ENCODE measurements around the gene TNFRSF9. TPM values are rescaled to one million over a fixed set of nuclear protein-coding genes. Genes with fewer than 3 reads are reported as not detected.

Gene TNFRSF9
- not detected in 2 replicates for total RNA-seq (2014; rRNA removed; shearing (Covaris generic); ENCODE audit: low replicate concordance)

DNA sequence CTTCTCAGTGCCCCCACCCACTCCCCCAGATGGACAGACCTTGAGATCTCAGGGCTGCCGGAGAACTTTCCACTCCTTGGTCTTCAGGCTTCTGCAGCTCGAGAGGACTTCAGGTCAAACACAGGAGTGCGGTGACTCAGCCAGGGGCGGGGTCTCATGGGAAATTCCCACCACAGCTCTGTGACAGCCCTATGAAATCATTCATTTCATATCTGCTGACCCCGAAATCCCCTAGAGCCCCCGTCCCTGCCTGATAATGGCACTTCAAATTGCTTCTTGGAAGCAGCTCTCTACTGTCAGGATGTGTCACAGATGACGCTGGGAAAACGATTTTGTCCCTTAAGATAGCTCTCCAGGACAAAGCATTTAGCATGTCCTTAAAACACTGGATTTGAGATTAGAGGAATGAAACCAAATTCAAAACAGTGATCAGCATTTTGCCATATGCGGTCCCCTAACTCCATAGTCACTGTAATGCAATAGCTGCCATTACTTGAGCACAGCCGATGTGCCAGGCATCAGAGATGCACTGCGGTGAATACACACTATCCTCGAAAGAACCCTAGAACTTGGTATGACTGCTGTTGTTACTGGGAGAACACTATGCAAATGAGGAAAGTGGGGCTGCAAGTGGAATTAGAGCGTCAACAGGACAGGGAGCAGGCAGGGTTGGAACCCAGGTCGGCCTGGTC is at the start of gene TNFRSF9:
Gene TNFRSF9, minus strand, starts transcription at position 95 of the 692 bp plus-strand sequence. CDS start 845 bp downstream, outside the sequence.
- peak; percentile 53 for DNase-seq
- Histone ChIP-seq H3K9me3 (no peaks in the 10 kb centered on the region), H3K36me3 (no peaks in the 10 kb centered on the region), H3K4me3 (no peak within 1 kb of the TSS), H3K27me3 (peaks cover 5% of the 10 kb centered on the region; the same call in 1 of the 2 replicates)

DNA sequence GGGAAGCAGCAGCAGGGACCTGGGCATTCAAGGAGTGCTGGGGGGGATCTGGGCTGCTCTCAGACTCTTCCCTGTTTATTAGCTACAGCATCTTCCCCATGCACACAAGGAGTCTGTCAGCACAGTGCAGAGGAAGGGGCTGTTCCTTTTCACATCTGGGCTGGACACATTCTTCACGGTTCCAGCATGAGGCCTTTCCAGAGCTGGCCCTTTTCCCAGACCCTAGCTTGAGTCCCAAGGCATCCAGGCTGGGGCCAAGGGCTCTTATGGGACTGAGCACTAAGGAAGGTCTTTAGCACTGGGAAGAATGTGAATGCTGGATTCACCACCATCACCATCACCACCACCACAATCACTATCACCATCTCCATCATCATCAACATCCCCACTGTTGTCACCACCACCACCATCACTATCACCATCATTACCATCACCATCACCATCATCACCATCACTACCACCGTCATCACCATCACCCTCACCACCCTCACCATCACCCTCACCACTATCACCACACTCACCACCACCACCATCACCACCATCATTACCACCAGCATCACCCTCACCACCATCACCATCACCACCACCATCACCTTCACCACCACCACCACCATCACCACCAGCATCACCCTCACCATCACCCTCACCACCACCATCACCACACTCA is 49.3 kb upstream of the TNFRSF9 start:
- H3K36me3 ChIP-seq = peaks cover 37% of the 10 kb centered on the region

DNA sequence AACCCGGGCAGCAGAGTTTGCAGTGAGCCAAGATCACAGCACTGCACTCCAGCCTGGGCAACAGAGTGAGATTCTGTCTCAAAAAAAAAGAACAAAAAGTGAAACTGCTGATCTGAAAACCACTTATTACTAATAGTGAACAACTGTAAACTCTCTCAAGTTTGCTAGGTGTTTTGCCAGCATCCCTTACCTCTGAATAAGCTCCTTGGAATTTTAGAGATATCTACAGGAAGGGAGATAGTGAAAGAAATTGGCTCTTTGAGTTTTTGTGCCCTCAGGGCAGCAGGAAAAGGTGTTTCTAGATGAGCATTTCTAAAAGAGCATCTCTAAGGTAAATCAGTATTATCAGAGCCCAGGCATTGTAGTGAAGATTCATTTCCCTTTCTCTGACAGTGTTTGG is 47.9 kb upstream of the TNFRSF9 start:
- Histone ChIP-seq H3K36me3 (peaks cover 48% of the 10 kb centered on the region), H3K4me3 (no peak overlapping the region), H3K9me3 (no peaks in the 10 kb centered on the region), H3K27me3 (no peaks in the 10 kb centered on the region)
- DNase-seq = no peak

More for the DNA sequence above, 49.3 kb upstream of the TNFRSF9 start:
- Histone ChIP-seq H3K27me3 (no peaks in the 10 kb centered on the region), H3K4me3 (no peak overlapping the region), H3K9me3 (no peaks in the 10 kb centered on the region)
- DNase-seq = no peak

DNA sequence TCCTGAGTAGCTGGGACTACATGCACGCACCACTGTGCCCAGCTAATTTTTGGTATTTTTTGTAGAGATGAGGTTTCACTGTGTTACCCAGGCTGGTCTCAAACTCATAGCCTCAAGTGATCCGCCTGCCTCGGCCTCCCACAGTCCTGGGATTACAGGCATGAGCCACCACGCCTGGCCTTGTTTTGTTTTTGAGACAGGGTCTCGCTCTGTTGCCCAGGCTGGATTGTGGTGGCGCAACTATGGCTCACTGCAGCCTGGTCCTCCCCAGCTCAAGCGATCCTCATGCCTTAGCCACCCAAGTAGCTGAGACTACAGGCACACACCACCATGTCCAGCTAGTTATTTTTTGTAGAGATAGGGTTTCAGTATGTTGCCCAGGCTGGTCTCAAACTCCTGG is 46.9 kb upstream of the TNFRSF9 start:
- DNase-seq = no peak
- H3K27me3 ChIP-seq = no peaks in the 10 kb centered on the region

DNA sequence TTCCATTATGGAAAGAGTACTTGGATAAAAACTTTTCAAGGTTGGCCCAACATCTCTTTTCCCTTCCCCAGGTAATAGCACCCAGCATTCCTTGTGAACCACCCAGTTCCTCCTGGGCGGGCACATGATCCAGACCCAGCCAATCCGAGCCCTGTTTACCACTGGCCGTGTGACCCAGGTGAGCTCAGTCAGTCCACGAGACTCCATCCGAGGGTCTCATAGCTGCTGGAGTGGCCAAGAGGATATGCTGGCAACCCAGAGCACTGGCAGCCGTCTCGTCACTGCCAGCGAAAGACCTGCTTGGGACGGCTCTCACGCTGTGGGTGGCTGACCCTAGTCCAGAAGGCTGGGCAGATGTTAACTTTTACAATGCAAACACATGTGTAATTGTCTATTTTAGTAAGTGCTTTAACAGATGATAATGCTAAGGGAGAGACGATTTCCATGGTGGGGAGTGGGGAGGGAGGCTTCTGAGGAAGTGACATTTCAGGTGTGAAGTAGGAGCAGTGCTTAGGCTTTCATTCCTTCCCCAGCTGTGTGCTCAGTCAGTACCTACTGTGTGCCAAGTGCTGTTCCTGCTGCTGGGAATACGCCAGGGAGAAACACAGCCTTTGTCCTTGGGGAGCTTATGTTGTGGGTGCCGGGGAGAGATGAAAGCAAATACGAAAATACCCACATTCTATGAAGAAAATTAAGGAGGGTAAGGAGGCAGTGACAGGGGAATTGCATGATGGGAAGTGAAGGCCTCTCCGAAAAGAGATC is 45.4 kb upstream of the TNFRSF9 start:
- peaks cover 63% of the 10 kb centered on the region for H3K36me3 ChIP-seq
- no peak overlapping the region for H3K4me3 ChIP-seq
- no peaks in the 10 kb centered on the region for H3K27me3 ChIP-seq
- H3K9me3 ChIP-seq = no peaks in the 10 kb centered on the region
- DNase-seq = no peak

More for the DNA sequence above, 46.9 kb upstream of the TNFRSF9 start:
- no peaks in the 10 kb centered on the region for H3K9me3 ChIP-seq
- H3K4me3 ChIP-seq = no peak overlapping the region
- peaks cover 58% of the 10 kb centered on the region for H3K36me3 ChIP-seq

DNA sequence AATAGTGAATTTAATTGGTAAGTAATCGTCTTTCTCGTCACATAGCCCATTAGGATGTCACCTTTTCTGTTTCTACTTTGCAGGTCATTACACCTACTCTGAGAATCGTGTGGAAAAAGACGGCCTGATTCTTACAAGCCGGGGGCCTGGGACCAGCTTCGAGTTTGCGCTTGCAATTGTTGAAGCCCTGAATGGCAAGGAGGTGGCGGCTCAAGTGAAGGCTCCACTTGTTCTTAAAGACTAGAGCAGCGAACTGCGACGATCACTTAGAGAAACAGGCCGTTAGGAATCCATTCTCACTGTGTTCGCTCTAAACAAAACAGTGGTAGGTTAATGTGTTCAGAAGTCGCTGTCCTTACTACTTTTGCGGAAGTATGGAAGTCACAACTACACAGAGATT is 44.2 kb upstream of the TNFRSF9 start:
- H3K9me3 ChIP-seq = no peaks in the 10 kb centered on the region
- peaks cover 72% of the 10 kb centered on the region for H3K36me3 ChIP-seq
- H3K27me3 ChIP-seq = no peaks in the 10 kb centered on the region
- H3K4me3 ChIP-seq = no peak overlapping the region
- no peak for DNase-seq

DNA sequence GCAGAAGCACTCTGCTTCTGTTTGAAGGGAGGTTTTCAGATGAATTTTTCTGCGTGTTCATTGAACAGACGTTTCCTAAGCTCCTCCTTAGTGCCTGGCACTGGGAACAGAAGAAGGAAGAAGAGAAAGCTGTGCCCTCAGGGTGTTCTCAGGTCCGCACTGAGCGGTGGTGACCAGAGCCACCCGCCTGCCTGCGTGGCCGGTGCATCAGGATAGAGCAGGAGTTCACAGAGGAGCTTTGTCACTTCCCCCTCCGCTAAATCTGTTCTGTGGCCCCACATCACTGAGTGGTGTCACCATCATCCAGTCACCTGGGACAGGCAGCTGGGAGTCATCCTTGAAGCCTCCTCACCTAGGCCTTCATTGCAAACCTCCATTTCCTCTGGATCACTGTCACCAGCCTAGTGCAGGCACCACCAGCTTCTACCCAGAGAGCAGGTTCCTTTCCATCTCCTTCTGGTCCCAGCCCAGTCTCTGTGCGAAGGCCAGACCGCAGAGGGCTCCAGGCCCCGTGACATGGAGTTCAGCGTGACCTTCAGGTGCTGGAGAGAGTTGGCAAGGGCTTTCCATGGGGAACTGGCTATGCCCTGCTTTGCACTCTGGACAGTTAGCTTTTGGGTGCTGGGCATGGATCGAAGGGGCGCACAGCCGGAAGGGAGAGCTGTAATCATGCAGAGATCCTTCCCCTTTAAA is 42.6 kb upstream of the TNFRSF9 start:
- Histone ChIP-seq H3K9me3 (no peaks in the 10 kb centered on the region), H3K27me3 (no peaks in the 10 kb centered on the region), H3K36me3 (peaks cover 73% of the 10 kb centered on the region), H3K4me3 (no peak overlapping the region)
- no peak for DNase-seq

DNA sequence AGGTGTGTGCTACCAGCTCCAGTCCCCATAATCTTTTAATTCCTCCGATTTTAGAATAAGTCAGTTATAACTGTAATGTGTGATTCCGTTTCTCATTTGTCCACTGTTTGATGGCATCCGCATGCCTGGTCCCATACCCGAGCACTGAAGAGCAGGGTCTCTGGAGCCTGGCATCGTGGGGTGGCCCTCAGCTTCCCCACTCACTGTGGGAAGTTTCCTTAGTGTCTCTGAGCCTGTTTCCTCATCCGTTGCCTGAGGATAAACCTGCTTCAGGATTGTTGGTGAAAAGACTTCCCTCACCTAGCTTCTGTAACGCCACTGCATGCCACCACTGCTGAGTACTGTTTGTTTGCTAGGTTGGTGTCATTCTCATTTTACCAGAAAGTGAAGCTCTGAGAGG is 40.3 kb upstream of the TNFRSF9 start:
- DNase-seq = no peak
- Histone ChIP-seq H3K4me3 (no peak overlapping the region), H3K27me3 (no peaks in the 10 kb centered on the region), H3K9me3 (no peaks in the 10 kb centered on the region), H3K36me3 (peaks cover 73% of the 10 kb centered on the region)

DNA sequence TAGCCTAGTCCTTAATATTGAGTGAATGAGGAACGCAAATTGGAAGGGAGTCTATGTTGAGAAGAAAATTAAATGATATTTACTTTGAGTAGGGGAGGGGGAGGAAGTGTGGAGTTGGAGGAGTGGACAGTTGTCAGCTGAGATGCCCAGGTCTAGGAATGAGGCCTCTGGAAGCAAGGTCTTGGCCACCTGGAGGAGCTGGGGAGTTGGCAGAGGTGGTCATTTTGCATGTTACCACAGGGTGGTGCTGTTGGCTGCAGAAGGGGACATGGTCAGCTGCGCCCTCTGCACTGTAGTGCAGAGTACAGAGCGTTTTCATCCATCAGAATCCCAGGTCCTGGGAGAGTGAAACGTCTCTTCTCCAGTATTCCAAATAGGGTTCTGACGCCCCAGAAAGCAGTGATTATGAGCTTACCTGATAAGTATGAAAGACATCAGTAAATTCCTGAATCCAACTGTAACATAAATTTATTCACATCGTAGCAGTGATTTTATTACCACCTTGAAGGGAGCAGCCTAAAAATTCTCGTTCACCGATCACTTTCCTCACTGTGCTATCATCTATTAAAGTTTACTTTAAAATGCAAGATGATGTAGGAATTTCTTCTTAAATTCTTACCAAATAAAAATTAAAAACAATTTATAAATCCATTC is 34.7 kb upstream of the TNFRSF9 start:
- Histone ChIP-seq H3K36me3 (peaks cover 71% of the 10 kb centered on the region), H3K9me3 (no peaks in the 10 kb centered on the region), H3K27me3 (no peaks in the 10 kb centered on the region), H3K4me3 (no peak overlapping the region)
- DNase-seq = peak; percentile 63

DNA sequence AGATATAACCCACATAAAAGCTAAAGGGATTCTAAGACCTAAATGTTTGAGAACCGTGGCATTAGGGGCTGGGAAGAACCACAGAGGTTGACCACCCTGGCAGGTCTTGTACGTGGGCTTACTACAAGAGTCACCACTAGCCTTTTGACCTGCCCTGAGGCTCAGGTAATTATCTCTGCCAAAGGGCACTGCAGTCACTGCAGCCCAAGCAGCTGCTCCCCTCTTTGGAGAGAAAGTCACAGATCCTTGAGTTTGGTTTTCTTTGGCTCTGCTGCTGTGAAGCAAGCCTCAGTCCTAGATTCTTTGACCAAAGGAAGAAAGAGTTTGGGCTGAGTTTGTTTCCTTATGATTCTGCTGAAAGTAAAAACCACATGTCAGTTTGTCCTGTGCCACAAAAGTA is 32.4 kb upstream of the TNFRSF9 start:
- H3K36me3 ChIP-seq = peaks cover 76% of the 10 kb centered on the region

DNA sequence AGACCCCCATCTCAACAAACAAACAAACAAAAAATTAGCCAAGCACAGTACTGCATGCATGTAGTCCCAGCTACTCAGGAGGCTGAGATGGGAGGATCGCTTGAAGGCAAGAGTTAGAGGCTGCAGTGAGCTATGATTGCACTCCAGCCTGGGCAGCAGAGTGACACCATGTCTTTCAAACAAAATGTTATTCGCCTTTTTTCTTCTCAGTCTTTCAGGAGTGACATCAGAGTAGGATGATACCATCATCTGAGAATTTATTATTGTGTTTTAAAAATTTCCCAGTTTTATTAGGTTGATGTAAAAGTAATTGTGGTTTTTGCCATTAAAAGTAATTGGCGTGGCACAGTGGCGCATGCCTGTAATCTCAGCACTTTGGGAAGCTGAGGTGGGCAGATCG is 31.6 kb upstream of the TNFRSF9 start:
- Histone ChIP-seq H3K27me3 (no peaks in the 10 kb centered on the region), H3K9me3 (no peaks in the 10 kb centered on the region), H3K4me3 (no peak overlapping the region), H3K36me3 (peaks cover 80% of the 10 kb centered on the region)
- DNase-seq = no peak

More for the DNA sequence above, 32.4 kb upstream of the TNFRSF9 start:
- no peak overlapping the region for H3K4me3 ChIP-seq
- no peaks in the 10 kb centered on the region for H3K9me3 ChIP-seq
- no peaks in the 10 kb centered on the region for H3K27me3 ChIP-seq
- no peak for DNase-seq

DNA sequence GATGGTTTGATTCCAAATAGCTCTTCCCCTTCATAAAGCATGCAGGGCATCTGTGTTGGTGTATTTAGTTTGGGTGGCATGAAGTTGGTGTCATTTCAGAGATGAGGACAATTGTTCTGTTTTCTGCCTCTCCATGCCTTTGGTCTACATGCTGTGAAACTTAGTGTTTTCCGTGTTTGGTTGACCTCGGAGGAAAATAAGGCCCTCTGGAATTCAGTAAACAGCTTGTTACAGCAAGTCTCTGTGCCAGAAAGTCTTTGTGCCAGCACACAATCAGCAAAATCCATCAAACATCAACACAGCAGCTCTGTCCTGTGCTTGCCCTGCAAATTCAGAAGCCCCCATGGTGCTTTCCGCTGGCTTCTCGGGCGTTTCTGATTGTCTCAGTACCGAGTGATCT is 30.4 kb upstream of the TNFRSF9 start:
- DNase-seq = no peak
- Histone ChIP-seq H3K9me3 (no peaks in the 10 kb centered on the region), H3K4me3 (no peak overlapping the region), H3K36me3 (peaks cover 80% of the 10 kb centered on the region), H3K27me3 (no peaks in the 10 kb centered on the region)

DNA sequence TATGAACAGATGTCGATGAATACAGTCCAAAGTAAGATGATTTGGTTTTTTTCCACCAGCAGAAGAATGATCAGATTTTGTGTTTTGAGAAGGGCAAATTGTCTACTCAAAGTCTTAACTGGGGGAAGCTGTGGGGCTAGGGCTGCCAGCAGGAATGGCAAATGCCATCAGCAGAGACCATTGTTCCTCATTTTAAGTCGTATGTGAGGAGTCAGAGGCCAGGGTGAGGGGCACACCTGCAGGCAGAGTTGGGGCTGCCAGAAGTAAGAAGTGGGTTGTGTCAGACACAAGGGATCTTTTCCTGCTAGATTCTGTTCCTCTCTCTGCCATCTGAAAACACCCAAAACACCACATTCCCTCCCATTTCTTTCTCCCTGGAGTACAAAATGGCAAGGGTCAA is 29.6 kb upstream of the TNFRSF9 start:
- DNase-seq = no peak
- Histone ChIP-seq H3K36me3 (peaks cover 80% of the 10 kb centered on the region), H3K9me3 (no peaks in the 10 kb centered on the region), H3K27me3 (no peaks in the 10 kb centered on the region), H3K4me3 (no peak overlapping the region)

DNA sequence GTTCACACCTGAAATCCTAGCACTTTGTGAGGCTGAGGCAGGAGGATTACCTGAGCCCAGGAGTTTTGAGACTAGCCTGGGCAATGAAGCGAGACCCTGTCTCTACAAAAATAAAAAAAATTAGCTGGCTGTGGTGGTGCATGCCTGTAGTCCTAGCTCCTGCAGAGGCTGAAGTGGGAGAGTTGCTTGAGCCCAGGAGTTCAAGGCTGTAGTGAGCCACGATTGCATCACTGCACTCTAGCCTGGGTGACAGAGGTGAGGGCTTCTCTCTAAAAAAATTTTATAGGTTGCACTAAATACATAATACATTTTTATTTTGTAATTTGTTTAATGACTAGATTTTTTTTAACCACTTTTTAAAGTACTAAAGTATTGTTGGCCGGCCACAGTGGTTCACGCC is 27.0 kb upstream of the TNFRSF9 start:
- no peak overlapping the region for H3K4me3 ChIP-seq
- no peak for DNase-seq
- no peaks in the 10 kb centered on the region for H3K27me3 ChIP-seq
- peaks cover 92% of the 10 kb centered on the region for H3K36me3 ChIP-seq
- H3K9me3 ChIP-seq = no peaks in the 10 kb centered on the region

DNA sequence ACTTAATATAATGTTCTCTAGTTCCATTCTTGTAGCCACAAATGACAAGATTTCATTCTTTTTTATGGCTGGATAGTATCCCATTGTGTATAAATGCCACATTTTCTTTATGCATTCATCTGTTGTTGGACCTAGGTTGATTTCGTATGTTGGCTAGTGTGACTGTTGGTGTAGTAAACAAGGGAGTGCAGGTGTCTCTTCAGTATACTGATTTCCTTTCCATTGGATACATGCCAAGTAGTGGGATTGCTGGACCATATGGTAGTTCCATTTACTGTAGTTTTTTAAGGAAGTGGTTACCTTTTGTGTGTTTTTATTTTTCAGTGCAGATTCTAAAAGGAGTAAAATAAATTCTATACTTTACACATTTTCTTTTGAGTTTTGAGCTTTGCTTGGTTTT is 26.6 kb upstream of the TNFRSF9 start:
- Histone ChIP-seq H3K36me3 (peaks cover 87% of the 10 kb centered on the region), H3K27me3 (no peaks in the 10 kb centered on the region), H3K4me3 (no peak overlapping the region)

DNA sequence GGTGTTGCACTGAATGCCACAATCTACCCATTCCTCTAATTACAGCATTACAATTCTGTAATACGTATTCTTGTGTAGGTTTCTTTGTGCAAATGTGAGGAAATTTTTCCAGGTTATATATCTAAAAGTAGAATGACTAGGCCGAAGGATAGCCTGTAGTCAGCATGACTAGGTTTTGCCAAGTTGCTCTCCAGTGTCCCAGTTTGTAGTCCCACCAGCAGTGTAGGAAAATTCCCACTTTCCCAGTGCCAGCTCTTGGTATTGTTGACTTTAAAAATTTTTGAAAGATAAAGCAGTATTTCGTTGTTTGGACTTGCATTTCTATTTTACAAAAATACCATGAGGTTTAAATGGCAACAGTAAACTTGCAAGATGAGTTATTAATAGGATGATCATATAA is 23.8 kb upstream of the TNFRSF9 start:
- no peak overlapping the region for H3K4me3 ChIP-seq
- H3K9me3 ChIP-seq = no peaks in the 10 kb centered on the region
- no peak for DNase-seq
- peaks cover 60% of the 10 kb centered on the region for H3K36me3 ChIP-seq
- no peaks in the 10 kb centered on the region; the same call in 1 of the 2 replicates for H3K27me3 ChIP-seq

More for the DNA sequence above, 26.6 kb upstream of the TNFRSF9 start:
- no peaks in the 10 kb centered on the region for H3K9me3 ChIP-seq
- DNase-seq = no peak

Measured in MG63 (cell line).